Retina (tissue), 1 donor: ENCODE results near the gene LCE5A.
"Not testable (repeated sequence)": the region's sequence is repeated elsewhere in the genome, so short reads cannot be mapped to it uniquely, and the experiment has no call there.

Experiments used
- DNase-seq: peaks from one replicate; pipeline ENCODE4 v3.0.0-alpha.2; 2016

Gene LCE5A, protein sequence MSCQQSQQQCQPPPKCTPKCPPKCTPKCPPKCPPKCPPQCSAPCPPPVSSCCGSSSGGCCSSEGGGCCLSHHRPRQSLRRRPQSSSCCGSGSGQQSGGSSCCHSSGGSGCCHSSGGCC

DNA sequence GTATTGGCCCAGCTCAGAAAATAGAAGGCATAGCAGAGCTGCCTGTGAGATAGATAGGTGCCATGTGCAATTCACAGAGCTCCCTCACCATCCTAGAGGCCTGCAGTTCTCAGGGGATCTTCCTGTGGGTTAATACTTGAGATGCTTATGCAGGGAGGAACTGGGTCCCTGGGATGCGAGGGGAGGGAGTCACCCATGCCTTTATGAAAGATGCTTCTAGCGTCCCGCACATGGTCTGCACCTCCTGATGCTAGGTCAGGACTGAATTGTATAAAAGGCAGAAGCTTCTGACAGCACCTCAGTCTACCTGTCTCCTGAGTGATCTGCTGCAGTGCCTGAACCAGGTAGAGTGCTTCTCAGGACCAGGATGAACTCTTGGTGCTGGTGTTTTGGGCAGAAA, at the start of gene LCE5A:
Gene LCE5A (plus strand): TSS at position 301 of the 400 bp plus-strand sequence. CDS start 732 bp downstream, outside the sequence.
- no peak for DNase-seq

DNA sequence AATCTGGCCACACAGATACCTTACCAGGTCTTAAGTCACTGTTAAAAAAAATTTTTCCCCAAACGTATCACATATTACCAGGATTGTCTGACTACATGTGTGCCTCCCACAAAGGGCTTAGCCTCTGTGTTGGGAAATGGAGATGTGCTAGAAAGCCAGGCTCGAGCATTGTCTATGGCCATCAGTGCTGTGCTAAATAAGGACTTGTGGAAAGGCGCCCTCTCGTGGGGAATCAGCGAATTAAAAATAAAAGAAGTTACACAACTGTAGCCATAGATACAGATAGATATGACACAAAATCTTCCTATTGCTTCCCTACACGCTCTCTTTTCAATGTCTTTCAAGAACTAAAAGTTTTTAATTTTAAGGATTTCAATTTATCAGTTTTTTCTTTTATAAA, 49.1 kb upstream of the LCE5A start:
- DNase-seq = peak; percentile 20

DNA sequence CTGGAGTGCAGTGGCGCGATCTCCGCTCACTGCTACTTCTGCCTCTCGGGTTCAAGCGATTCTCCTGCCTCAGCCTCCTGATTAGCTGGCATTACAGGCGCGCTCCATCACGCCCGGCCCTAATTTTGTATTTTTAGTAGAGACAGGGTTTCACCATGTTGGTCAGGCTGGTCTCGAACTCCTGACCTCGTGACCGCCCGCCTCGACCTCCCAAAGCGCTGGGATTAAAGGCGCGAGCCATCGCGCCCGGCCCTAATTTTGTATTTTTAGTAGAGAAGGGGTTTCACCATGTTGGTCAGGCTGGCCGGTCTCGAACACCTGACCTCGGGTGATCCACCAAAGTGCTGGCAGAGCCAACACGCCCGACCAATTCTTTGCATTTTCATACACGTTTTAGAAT, 48.0 kb upstream of the LCE5A start:
- no peak for DNase-seq

DNA sequence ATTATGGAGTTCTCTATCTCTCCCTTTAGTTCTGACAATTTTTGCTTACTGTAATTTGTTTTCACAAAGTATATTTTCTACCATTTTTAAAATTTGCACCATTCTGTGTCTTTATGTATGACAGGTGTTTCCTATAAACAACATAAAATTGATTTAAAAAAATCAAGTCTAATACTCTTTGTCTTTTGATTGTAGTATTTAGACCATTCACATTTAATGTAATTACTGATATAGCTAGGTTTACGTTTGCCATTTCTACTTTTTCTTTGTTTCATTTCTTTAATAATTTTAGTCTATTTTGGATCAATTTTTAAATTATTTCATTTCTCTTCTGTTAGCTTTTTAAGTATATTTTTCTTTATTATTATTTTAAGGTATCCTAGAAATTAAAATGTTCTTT, 44.4 kb upstream of the LCE5A start:
- DNase-seq = no peak

DNA sequence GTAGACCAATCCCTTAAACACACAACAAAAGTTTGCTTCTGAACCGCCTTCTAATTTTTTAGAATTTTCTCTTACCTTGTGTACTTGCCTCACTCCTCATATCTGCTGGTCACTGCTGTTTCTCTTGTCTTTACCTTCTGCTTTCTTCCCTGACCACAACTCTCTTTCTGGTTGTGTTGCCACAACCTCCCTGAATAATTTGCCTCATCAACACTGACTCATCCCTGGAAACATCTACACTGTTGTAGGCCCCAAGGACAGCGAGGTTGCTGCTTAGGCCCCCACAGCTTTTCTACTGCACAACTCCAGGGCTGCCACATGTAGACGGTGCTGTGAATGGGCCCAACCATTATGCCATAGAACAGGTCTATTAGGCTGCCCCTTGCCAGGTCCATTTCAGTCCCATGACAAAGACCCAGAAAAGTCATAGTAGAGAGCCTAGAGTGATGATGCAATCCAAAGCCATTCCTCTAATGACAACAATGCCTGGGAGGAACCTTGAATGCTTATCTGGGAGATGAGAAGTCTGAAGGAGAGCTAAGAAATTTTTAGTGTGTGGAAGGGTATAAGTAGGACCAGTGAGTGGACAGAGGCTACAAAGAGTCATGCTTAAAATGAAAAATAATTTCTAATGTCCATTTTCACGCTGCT, 36.6 kb upstream of the LCE5A start:
- no peak for DNase-seq

DNA sequence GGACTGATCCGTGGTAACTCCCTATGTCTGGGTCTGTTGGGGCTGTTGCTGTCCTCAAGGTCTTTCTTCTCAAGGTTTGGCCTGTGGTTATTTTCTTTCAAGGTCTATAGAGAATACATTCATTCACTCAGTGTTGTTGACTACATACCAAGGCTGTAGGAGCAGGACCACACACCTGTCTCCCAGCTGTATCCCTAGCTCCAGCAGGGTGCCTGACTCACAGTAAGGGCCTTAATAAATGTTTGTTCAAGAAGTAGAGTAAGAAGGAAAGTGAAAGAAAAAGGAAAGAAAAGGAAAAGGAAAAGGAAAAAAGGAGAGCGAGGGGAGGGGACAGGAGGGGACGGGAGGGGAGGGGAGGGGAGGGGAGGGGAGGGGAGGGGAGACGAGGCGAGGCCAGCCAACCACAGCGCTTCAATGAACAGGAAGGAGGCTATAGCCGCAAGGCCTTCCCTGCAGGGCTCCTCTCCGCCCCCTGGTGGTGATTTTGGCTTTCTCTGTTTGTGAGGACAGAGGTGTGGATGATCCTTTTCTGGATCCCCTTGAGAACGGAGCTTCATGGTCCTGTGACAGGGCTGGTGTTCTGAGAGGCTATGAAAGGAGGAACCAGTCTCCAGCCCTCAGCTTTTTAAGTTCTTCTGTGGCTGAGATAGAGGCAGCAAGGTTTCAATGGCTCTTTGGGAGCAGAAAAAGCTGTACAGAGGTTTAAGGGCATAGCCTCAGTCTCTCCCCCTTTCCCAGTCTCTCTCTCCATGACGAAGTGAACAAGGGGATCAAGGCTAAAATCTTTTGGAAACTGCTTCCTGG, 30.6 kb upstream of the LCE5A start:
- no peak for DNase-seq

DNA sequence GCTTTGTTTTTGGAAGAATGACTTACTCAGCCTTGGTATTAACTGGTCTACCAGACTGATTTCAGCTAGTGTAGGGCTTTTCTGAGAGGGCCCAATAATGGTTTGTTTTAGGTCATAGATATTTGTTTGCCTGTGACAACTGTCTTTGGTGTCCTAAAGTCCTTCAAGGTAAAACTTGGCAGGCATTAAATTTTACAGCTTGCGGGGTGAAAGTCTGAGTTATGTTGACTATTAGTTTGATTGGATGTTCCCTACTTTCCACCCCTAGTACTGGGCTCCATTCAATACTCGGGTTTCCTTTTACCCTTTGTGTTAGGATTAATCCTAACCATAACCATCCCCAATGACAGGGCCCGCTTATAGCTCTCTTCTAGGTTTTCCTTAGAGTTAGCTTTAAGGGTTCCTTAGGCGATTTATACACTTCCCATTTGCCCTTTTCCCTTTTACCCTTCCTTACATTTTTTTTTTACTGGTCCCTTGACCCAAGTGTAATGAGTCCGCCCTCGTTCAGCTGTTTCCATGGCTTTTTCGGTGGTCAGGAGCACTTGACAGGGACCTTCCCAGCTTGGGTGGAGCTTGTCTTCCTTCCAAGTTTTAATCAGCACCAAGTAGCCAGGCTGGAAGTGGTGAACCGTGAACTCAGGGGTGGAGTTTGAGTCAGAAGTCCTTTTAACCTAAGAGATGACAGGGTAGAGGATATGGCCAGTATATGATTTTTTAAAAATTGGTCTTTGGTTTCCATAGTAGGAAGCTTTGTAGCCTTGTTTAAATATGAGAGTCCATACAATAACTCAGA, 28.5 kb upstream of the LCE5A start:
- no peak for DNase-seq

DNA sequence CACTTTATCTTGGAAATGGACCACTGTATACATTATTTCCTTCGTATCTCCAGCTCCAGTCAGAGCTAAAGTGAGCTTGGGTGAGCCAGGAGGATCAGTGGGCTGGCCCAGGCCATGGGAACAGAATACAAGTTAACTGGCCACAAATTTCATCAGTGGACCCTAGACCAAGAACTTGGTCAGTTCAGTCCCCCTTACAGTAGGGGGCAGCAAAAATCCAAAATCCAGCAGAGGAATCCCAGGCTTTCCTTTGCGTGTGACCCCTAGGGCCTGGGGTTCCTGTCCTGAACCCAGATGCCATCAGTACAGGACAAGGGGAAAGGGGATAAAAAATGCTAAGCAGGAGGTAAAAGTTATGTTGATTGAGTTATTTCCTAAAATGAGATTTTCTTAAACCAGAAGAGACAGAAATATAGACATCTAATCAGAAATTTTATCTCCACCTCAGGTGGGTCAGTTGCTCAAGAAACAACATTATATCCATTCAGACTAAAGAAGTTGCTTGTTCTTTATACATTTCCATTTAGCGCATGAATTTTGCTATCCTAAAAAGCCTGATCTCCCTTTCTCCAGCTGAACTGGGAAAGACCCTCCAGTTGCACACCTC, 24.1 kb upstream of the LCE5A start:
- no peak for DNase-seq

DNA sequence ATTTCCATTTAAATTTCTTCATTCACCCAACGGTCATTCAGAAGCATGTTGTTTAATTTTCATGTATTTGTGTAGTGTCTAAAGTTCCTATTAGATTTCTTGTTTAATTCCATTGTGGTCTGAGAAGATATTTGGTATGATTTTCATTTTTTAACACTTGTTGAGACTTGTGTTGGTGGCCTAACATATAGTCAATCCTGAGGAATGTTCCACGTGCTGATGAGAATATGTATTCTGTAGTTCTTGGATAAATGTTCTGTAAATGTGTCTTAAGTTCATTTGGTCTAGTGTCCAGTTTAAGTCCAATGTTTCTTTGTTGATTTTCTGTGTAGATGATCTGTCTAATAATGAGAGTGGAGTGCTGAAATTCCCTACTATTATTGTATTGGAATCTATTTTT, 22.7 kb upstream of the LCE5A start:
- DNase-seq = no peak

DNA sequence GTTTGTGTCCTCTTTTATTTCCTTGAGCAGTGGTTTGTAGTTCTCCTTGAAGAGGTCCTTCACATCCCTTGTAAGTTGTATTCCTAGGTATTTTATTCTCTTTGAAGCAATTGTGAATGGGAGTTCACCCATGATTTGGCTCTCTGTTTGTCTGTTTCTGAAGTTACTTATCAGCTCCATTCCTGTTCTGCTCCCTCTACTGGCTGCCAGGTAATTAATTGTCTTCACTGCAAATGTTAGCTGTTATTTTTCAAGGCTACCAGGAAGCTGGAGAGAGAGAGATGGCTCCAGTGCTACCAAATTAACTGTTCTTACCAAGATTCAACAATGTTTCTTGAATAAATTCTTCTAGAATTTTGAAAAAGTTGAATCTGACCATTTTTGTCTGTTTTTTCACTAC, 19.1 kb upstream of the LCE5A start:
- DNase-seq = not testable (repeated sequence)

DNA sequence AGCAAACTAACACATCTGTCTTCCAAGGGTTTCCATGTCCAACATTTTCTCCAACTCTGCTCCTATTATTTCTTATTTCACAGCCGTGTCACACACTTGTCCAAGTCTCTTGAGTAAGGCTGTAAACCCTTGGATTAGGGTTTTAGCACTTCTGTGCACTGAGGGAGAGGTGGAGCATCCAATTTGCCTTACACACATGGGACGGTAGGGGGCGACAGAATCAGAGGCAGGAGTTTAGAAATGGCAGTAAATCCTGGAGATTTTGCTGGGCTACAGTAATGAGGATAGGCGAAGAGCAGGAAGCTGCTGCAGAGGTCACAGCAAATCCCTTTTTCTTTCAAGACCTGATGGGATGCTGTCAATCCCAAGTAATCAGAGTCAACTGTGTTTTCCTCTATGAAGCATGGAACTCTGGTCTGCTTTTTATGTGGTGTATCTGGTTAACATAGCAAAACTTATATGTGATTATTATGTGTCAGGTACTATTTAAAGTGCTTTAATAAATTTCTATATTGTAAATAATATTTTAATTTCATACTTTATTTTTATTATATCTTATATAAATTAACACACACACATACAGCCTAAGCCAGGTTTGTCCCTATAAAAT, 15.4 kb upstream of the LCE5A start:
- no peak for DNase-seq

DNA sequence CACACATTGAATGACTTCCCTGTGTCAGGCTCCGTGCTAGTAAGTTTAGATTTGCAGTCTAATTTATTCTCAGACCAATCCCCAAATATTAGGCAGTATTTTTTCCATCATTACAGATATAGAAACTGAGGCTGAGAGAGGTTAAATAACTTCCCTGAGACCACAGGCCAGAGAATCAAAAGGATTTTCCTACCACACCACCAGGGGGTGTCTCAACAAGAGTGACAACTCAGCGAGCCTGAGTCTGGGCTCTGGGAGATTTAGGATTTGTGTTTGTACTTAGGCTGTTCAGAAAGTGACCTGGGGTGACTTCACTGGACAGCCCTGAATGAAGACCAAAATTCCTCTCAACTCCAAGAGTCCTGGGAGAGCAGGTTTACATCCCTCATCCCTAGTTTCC, 13.3 kb upstream of the LCE5A start:
- no peak for DNase-seq

DNA sequence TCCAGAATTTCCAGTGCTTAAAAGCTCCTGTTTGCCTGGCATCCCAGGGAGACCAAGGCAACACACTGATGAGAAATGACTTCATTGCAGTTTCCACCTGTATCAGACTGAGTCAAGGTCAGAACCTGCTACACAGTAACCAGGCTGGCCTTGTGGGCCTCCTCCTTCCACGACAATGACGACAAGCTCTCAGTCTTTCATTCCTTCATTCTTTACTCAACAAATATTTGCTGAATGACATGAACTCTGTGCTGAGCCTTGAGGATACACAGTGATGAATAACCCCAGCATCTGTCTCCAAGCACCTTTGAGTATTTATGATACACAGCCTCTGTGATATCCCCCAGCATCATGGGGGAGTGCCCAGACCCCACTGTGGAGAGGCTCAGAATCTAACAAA, 8.9 kb upstream of the LCE5A start:
- no peak for DNase-seq

DNA sequence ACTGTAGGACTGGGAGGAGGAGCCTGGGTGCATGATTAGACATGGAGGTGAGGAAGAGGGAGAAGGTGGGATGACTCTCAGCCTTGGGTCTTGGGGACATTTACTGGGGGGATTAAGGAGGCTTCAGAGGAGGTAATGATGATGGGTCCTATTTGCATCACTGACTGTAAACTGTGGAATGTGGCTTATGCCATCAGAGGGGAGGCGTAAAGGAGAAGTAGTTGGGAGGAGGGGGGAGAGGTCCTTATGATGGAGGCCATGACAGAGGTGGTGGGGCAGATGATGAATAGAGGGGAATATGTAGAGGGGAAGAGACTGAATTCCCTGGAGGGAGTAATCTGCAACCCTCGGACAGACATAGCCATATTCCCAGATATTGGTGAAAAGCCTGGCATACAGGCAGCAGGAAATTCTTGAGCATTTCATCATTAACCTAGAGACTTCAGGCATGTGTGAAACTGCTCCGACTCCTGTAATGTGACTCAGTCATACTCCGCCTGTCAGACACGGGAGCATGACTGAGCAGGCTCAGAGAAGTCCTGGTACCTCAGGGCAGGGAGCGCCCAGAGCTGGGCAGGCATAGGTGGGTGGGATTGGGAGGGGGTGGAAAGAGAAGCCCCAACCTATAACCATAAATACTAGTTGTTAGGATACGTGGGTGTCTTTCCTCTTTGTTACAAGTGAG, 8.0 kb upstream of the LCE5A start:
- DNase-seq = no peak

DNA sequence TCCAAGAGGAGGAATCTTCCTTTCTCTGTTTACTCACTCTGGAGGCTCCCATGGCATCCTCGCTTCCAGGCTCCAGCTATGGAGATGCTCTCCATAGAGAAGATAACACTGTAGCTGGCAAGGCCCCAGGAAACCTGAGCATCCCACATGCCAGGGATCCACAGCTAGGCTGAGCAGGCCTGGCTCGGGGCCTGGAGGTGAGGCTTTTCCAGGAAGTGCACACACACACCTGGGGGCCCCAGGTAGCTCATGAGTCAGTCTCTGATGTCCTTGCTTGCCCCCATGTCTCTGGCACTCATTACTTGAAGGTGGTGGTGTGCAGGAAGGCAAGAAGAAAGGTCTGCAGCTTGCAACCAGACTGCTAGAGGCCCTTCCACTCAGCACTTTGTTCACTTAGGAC, 5.5 kb upstream of the LCE5A start:
- no peak for DNase-seq

DNA sequence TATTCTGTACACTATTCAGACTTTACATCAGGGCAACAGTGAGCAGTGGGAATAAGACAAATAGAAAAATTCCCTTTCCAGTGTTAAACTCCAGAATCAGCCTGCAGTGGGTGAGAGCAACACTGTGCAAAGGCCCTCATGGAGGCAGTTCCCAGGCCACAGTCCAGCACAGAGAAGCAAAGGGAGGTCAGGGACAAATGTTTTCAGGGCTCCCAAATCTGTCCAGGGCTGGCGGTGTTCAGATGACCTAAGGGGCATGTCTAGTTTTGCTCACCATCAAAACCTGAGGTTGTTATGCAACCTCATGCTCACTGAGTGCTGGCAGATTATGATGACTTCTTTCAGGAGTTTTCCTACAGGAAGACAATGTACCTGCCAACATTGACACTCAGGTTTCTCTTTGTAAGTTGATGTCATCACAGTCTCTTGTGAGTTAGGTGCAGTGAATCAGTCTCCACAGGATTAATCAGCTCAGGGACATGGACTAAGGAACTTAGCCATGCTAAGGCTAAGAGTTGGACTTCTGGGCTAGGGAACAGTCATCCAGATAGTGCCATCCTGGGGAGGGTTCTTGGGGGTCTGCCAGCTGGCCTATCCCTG, 3.6 kb upstream of the LCE5A start:
- no peak for DNase-seq

DNA sequence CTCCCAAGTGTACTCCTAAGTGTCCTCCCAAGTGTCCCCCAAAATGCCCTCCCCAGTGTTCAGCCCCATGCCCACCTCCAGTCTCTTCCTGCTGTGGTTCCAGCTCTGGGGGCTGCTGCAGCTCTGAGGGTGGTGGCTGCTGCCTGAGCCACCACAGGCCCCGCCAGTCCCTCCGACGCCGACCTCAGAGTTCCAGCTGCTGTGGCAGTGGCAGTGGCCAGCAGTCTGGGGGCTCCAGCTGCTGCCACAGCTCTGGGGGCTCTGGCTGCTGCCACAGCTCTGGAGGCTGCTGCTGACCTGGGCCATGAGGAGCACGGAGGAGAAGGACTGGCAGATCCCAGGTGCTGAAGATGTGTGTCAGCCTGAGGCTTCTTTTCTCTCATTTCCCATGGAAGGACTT, 993 bp downstream of the LCE5A start:
- DNase-seq = no peak

DNA sequence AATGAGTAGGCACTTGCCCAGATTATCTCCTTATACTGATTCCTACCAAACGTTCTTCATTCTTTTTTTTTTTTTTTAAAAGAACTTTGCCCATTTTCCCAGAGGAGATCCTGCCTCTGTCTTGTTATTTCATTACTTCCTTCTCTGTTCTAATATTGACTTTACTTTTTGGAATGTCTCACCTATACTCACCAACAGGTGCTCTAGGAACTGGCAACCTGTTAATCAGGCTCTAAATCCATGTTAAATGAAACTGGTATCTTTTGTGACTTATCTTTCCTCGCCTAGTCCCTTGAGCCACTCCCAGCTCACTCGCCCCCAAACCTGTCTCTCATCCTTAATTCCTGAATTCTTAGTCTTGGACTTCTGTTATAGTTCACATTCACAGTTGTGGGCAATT, 2.5 kb downstream of the LCE5A start:
- DNase-seq = no peak

DNA sequence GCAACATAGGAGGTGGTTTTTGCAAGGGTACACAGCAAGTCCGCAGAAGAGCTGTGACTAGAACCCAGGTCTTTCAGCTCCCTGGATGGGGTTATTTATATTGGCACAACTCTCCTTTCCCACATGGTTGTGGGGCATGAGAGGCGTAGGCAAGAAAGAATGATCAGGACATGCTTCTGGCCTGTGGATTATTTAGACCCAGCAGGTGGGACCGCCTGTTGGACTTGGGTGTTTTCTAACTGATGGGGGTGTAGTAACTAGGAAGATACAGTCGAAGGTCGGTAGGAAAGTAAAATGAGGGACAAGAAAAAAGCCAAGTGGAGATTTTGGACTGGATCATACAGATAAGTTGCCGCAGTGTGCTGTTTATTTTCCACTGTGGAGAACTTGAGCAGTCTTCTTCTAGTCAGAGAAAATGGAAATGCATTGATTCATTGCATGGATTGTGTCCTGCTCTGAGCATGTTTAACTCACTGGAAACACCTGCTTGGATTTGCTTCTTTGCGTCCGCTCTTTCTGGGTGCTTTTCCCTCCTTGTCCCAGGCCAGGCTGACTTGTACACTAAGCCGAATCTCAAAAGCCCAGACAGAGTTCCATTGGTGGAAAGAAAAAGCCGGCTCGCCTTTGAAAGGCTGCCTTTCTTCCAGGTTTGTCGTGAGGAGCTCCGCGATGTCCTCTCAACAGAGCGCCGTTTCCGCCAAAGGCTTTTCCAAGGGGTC, 4.3 kb downstream of the LCE5A start:
- peak; percentile 1 for DNase-seq

DNA sequence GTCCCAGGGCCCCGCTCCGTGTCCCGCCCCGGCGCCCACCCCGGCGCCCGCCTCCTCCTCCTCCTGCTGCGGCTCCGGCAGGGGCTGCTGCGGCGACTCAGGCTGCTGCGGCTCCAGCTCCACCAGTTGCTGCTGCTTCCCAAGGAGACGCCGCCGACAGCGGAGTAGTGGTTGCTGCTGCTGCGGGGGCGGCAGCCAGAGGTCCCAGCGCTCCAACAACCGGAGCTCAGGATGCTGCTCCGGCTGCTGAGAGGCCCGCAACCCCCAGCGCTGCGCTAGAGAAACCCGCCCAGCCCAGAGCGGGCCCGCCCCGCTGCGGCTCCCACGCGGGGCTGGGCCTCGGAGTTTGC, 4.8 kb downstream of the LCE5A start:
- peak; percentile 49 for DNase-seq

DNA sequence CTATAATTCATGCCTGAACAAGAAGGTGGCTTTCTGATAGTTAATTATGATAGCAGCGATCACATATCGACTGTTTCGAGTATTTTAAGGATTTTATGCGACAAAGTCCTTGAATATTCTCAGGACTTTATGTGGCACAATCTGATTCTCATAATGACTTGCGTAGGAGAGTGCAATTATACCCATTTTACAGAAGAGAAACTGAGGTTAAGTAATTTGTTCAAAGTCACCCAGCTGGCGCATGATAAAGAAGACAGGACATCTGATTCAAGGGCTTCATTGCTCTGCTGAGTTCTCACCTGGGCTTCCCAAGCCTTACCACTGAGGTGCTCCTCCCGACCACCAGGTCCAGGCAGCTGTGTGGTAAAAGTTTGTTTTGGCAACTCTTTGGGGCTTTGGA, 5.5 kb downstream of the LCE5A start:
- no peak for DNase-seq
